Stimulated activated CD8-positive, alpha-beta memory T cell treated with anti-CD3 and anti-CD28 coated beads, Interleukin-4, amount 100 ng/mL, for 1 hour (primary cell): Measurements from ENCODE around the gene TMEM61.

Source experiments
- DNase-seq, 2 donors: peaks; one replicate each; pipeline ENCODE4 v3.0.0-alpha.2; 2020; ENCODE audit warnings: low read depth in 2 of 2, low spot score in 1 of 2

The TMEM61 gene

DNA sequence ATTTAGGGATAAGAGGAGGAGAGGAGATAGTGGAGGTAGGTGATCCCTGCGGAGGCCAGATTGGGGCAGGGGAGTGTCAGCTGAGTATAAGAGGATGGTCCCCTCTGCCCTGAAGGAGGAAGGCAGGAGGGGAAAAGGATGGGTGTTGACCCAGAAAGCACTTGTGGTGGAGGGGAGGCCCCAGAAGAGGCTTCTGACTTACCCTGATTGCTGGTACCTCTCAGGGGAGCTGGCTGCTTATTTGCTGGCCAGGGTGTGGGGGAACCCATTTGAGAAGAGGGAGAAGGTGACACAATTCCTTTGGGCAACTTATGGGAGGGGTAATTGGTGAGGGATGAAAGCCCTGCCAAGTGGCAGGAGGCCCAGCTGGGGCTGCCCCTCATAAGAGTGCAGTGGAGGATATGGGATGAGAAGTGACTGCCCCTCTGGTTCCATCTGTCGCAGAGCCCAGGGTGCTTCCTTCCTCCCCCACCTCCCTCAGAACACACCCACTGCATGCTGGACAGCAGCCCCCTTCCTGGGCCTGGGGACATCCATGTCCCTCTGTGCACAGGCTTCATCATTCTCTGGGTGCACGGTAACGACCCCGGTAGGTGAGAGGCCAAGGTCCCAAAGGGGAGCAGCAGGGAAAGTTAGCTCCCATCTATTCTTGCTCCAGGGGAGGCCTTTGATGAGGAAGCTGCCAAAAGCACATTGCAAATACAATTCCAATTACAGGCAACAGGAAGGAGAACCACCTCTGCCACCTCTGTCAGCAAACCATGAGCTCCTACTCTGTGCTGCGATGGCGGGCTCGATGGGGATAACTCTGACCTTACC is 57.5 kb downstream of the TMEM61 start:
- DNase-seq = no peak

DNA sequence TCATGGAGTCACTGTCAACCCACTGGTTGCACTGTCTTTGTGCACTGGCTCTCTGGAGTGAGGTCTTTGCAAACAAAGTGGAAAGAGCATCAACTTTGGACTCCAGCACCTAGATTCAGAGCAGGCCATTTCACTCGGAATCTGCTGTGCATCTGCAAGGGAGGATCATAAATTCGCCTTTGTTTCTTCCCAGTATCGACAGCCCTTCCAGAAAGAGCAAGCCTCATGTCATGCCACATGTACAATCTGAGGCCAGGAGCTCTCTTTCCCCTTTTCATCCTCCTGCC is 58.1 kb downstream of the TMEM61 start:
- no peak for DNase-seq

GRCh38 chr1:55038974-55039341 is 58.5 kb downstream of the TMEM61 start:
- no peak for DNase-seq

- no peak for DNase-seq
Measured at GRCh38 chr1:55039342-55040082, 59.1 kb downstream of the TMEM61 start, which contains the start of gene PCSK9. Gene PCSK9, plus strand, starts transcription at chr1:55039548. Its CDS starts 290 bp downstream, at chr1:55039838.

DNA sequence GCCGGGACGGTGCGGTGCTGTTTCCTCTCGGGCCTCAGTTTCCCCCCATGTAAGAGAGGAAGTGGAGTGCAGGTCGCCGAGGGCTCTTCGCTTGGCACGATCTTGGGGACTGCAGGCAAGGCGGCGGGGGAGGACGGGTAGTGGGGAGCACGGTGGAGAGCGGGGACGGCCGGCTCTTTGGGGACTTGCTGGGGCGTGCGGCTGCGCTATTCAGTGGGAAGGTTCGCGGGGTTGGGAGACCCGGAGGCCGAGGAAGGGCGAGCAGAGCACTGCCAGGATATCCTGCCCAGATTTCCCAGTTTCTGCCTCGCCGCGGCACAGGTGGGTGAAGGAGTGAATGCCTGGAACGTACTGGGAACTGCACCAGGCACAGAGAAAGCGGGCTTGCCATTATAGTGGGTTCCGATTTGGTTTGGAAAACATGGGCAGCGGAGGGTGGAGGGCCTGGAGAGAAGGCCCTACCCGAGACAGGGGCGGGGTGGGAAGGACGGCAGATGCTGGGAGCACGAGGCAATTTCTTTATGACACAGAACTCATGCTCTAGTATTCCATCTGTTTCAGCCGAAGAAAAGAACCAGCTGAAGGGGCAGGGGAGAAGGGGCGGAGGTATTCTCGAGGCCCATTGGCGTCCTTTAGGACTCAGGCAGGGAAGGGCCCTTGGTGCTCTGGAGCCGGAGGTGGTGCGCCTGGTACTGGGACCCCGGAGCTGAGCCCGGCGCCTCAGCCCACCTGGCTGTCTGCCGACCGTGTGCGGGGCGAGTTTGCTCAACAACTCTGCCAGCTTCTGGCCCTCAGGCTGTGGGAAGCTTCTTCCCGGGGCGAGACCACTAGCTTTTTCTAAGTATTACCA is 59.9 kb downstream of the TMEM61 start:
- DNase-seq = no peak

DNA sequence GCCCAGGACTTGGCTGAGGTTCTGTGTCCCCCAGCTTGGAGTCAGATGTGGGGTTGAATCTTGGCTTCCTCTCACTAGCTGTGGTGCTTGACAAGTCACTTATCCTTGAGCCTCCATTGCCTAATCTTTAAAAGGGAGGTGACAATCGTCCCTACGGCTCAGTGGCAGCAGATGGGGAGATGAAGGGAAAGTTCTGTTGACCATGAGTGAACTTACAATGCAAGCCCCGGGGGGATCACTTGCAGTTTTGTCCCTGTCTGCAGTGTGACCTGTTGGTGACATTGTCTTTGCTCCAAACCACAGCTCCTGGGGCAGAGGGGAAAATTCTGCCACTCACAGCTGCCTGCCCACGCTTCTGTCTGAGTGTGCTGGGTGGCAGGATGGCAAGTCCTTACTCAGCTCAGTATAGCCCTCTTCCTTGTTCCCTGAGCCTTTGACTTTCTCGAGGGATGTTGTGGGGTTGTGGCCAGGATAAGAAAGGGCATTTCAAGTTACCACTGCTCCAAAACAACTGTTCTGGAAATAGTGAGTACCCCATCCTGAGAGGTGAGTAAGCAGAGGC is 60.6 kb downstream of the TMEM61 start:
- DNase-seq = no peak

- DNase-seq = no peak
Measured at GRCh38 chr1:55041613-55042012, 61.2 kb downstream of the TMEM61 start.
